ENCODE measurements around the gene SERPINE1. TPM values are rescaled to one million over a fixed set of nuclear protein-coding genes. Genes with fewer than 3 reads are reported as not detected.
A peak's percentile ranks its signal among the peaks of the same experiment; 100 is the strongest.

The SERPINE1 gene
- total and polyA plus RNA-seq, 2 of the 4 experiments (the other 2 are of a cell fraction), result 1,441 to 2,783 TPM

DNA sequence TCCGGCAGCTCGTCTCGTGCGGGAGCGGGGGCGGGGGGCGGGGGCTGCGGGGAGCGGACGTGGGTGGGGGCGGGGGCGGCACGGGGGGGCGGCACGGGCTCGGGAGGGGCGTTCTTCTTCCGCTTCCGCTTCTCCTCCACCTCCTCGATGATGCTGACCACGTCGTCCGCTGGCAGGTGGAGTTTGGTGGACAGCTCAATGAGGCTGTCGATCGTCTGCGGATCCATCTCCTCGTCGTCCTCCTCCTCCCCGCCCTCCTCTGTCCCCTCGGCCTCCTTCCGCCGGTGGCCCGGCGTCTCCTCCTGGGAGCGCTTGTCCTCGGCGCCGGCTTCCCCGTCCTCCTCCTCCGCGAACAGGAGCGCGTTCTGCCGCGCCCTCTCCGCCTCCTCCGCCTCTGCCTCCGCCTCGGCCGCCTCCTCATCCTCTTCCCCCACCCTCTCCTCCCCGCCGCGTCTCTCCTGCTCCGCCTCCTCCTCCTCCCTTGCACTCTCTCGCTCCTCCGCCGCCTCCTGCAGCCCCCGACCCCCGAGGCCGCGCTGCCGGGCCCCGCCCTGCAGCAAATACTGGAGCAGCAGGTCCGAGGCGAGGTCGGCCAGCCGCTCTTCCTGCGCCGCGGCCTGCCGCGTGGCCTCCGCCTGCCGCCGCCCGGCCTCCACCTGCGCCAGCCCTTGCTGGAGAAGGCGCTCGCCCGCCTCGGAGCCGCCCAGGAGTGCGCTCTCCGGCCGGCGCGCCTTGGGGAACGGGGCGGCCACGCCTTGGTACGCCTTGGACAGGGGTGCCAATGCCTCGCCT lies 36.6 kb downstream of the SERPINE1 start:
- H2BK15ac ChIP-seq (ENCODE audit: low read depth, low read length), result no peak overlapping the region
- H3K79me1 ChIP-seq (ENCODE audit: low read depth in 1 of 2, low read length in 2 of 2), result peaks cover 0 to 7% of the 10 kb centered on the region in 2 experiments; a peak in 1 of 4 replicates
- in situ Hi-C loops (cut with MboI; ENCODE audit: low sequenced_read_pairs), result no loop called here
- H2AK5ac ChIP-seq (ENCODE audit: low read depth, low read length), result peak overlapping the region; percentile 57; the same call in 1 of the 2 replicates
- no peak overlapping the region for H4K8ac ChIP-seq (ENCODE audit: low read depth in 2 of 2, low read length in 2 of 2)
- no peak overlapping the region for H2BK120ac ChIP-seq (ENCODE audit: low read depth, low read length)
- peaks cover 14% of the 10 kb centered on the region for H3K36me3 ChIP-seq (ENCODE audit: control insufficient read depth, insufficient read depth, low read length)
- DNase-seq (no peak), ATAC-seq (ENCODE audit: low read depth) (peak; percentile 2; the same call in 1 of the 2 replicates)
- H3K4me2 ChIP-seq (ENCODE audit: low read depth, low read length), result peak overlapping the region; percentile 95
- dilution Hi-C loops (cut with HindIII; ENCODE audit: low sequenced_read_pairs, unreplicated experiment), result no loop called here
- H3K27ac ChIP-seq (ENCODE audit: insufficient read depth, low read length), result no peak overlapping the region; the same call in 1 of the 2 replicates
- no TSS peak for BruUV-seq (replicated peaks)
- H4K91ac ChIP-seq (ENCODE audit: insufficient read depth, low read depth, low read length), result no peak overlapping the region
- H2BK5ac ChIP-seq (ENCODE audit: low read depth, low read length, poor library complexity, severe bottlenecking), result no peak overlapping the region
- H2BK20ac ChIP-seq (ENCODE audit: low read depth, low read length), result no peak overlapping the region
- intact Hi-C loops (cut with micrococcal nuclease), result no loop called here
- WGBS, 2 experiments (ENCODE audit: extremely low coverage in 2 of 2, insufficient read length in 1 of 2), result 0% methylated on average over 36 of the region's 92 CpGs; no CpG with 5 or more reads in 1 of the 2 experiments
- no peak overlapping the region for H3K18ac ChIP-seq (ENCODE audit: low read depth, low read length)
- H3K9me1 ChIP-seq (ENCODE audit: insufficient read depth, low read length), result peaks cover 11% of the 10 kb centered on the region; the same call in 1 of the 2 replicates
- H3K4me3 ChIP-seq (ENCODE audit: insufficient read depth, low read depth, low read length), result peak overlapping the region; percentile 45
- ChIA-PET CTCF (interaction anchor here (1.0 to 1.1 kb wide), 2 partner anchors 20 kb away, joined by 3 to 4 read pairs; no protein-coding TSS in a partner anchor), POLR2A (ENCODE audit: unreplicated experiment) (no interaction called here)
- peaks cover 15% of the 10 kb centered on the region for H3K4me1 ChIP-seq (ENCODE audit: control insufficient read depth, insufficient read depth, low read length)
- peak overlapping the region; percentile 54 for H2AFZ ChIP-seq (replicated peaks; ENCODE audit: low read length, poor library complexity)
- H3K9me3 ChIP-seq (ENCODE audit: control insufficient read depth, insufficient read depth, low read length), result no peaks in the 10 kb centered on the region
- no peak overlapping the region for H3K23ac ChIP-seq (ENCODE audit: low read depth, low read length)
- H4K5ac ChIP-seq (ENCODE audit: low read depth, low read length), result no peak overlapping the region
- no peak overlapping the region for H3K4ac ChIP-seq (ENCODE audit: low read depth, low read length)
- H4K20me1 ChIP-seq (ENCODE audit: insufficient read depth, low read length), result peaks cover 21% of the 10 kb centered on the region
- no peak overlapping the region for H3K56ac ChIP-seq (ENCODE audit: extremely low read depth, insufficient read depth, low read length)
- peaks cover 22% of the 10 kb centered on the region; the same call in 1 of the 2 replicates for H3K27me3 ChIP-seq (ENCODE audit: control insufficient read depth, insufficient read depth, low read length)
- H2AK9ac ChIP-seq (replicated peaks; ENCODE audit: low read depth, low read length, poor library complexity), result no peak overlapping the region
- no peak overlapping the region for H3K14ac ChIP-seq (replicated peaks; ENCODE audit: low read depth, low read length)
- no peak overlapping the region; the same call in 1 of the 2 replicates for H3K9ac ChIP-seq (ENCODE audit: low read depth, low read length)
- TF ChIP-seq CEBPB (IDR thresholded peaks at IDR 0.05; ENCODE audit: low read depth, low read length), result no peak
- TF ChIP-seq NFE2L2 (IDR thresholded peaks at IDR 0.05; ENCODE audit: low read depth, low read length), result no peak
- TF ChIP-seq POLR2A (IDR thresholded peaks at IDR 0.05; ENCODE audit: low read depth, low read length), result no peak
- TF ChIP-seq, protein P1, sequence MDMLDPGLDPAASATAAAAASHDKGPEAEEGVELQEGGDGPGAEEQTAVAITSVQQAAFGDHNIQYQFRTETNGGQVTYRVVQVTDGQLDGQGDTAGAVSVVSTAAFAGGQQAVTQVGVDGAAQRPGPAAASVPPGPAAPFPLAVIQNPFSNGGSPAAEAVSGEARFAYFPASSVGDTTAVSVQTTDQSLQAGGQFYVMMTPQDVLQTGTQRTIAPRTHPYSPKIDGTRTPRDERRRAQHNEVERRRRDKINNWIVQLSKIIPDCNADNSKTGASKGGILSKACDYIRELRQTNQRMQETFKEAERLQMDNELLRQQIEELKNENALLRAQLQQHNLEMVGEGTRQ (IDR thresholded peaks at IDR 0.05; ENCODE audit: low read depth, low read length), result no peak
- no peak for TF ChIP-seq RFX5 (IDR thresholded peaks at IDR 0.05; ENCODE audit: low read depth, low read length)
- TF ChIP-seq RCOR1 (IDR thresholded peaks at IDR 0.05; ENCODE audit: insufficient replicate concordance, low read length), result no peak
- TF ChIP-seq MXI1 (IDR thresholded peaks at IDR 0.05; ENCODE audit: borderline replicate concordance, low read depth, low read length), result no peak
- no peak for TF ChIP-seq CHD1 (IDR thresholded peaks at IDR 0.05; ENCODE audit: low read depth, low read length)
- TF ChIP-seq MAZ (IDR thresholded peaks at IDR 0.05; ENCODE audit: borderline replicate concordance, low read depth, low read length), result no peak
- no peak for TF ChIP-seq BHLHE40 (IDR thresholded peaks at IDR 0.05; ENCODE audit: low read depth, low read length)
- TF ChIP-seq RAD21 (IDR thresholded peaks at IDR 0.05; ENCODE audit: low read length), result no peak
- no peak for TF ChIP-seq SMC3 (IDR thresholded peaks at IDR 0.05; ENCODE audit: low read depth, low read length)
- TF ChIP-seq, protein P2, sequence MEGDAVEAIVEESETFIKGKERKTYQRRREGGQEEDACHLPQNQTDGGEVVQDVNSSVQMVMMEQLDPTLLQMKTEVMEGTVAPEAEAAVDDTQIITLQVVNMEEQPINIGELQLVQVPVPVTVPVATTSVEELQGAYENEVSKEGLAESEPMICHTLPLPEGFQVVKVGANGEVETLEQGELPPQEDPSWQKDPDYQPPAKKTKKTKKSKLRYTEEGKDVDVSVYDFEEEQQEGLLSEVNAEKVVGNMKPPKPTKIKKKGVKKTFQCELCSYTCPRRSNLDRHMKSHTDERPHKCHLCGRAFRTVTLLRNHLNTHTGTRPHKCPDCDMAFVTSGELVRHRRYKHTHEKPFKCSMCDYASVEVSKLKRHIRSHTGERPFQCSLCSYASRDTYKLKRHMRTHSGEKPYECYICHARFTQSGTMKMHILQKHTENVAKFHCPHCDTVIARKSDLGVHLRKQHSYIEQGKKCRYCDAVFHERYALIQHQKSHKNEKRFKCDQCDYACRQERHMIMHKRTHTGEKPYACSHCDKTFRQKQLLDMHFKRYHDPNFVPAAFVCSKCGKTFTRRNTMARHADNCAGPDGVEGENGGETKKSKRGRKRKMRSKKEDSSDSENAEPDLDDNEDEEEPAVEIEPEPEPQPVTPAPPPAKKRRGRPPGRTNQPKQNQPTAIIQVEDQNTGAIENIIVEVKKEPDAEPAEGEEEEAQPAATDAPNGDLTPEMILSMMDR (conservative IDR thresholded peaks at IDR 0.05; ENCODE audit: low read depth, low read length), result no peak
- TF ChIP-seq, protein P3, sequence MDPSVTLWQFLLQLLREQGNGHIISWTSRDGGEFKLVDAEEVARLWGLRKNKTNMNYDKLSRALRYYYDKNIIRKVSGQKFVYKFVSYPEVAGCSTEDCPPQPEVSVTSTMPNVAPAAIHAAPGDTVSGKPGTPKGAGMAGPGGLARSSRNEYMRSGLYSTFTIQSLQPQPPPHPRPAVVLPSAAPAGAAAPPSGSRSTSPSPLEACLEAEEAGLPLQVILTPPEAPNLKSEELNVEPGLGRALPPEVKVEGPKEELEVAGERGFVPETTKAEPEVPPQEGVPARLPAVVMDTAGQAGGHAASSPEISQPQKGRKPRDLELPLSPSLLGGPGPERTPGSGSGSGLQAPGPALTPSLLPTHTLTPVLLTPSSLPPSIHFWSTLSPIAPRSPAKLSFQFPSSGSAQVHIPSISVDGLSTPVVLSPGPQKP (IDR thresholded peaks at IDR 0.05; ENCODE audit: borderline replicate concordance, low read depth, low read length), result no peak

Measured in IMR-90 (cell line).